Activated naive CD8-positive, alpha-beta T cell (primary cell): ENCODE data around the gene MYO5B.

Source experiments
- H3K27ac Mint-ChIP-seq: one replicate; pipeline ENCODE4 v1.8.0; 2021; ENCODE audit warnings: mixed read lengths
- H3K27me3 Mint-ChIP-seq: one replicate; pipeline ENCODE4 v1.8.0; 2021; ENCODE audit warnings: mixed read lengths
- H3K36me3 Mint-ChIP-seq: one replicate; pipeline ENCODE4 v1.8.0; 2021; ENCODE audit warnings: mixed read lengths
- H3K4me1 Mint-ChIP-seq: one replicate; pipeline ENCODE4 v1.8.0; 2021; ENCODE audit warnings: low read depth, mixed read lengths
- H3K4me3 Mint-ChIP-seq: one replicate; pipeline ENCODE4 v1.8.0; 2021; ENCODE audit warnings: mild to moderate bottlenecking, mixed read lengths
- H3K9me3 Mint-ChIP-seq: one replicate; pipeline ENCODE4 v1.8.0; 2021; ENCODE audit warnings: low read depth, mixed read lengths

MYO5B gene

GRCh38 chr18:50027996-50028395 lies 167.0 kb downstream of the MYO5B start:
- Mint-ChIP-seq H3K4me1 (no peaks in the 10 kb centered on the region), H3K27me3 (peaks cover 21% of the 10 kb centered on the region), H3K36me3 (no peaks in the 10 kb centered on the region), H3K9me3 (peaks cover 8% of the 10 kb centered on the region), H3K4me3 (no peak overlapping the region), H3K27ac (no peak overlapping the region)

GRCh38 chr18:50024466-50024865 lies 170.5 kb downstream of the MYO5B start:
- Mint-ChIP-seq H3K36me3 (no peaks in the 10 kb centered on the region), H3K4me3 (no peak overlapping the region), H3K4me1 (no peaks in the 10 kb centered on the region), H3K27ac (no peak overlapping the region), H3K9me3 (peaks cover 8% of the 10 kb centered on the region), H3K27me3 (peaks cover 25% of the 10 kb centered on the region)

DNA sequence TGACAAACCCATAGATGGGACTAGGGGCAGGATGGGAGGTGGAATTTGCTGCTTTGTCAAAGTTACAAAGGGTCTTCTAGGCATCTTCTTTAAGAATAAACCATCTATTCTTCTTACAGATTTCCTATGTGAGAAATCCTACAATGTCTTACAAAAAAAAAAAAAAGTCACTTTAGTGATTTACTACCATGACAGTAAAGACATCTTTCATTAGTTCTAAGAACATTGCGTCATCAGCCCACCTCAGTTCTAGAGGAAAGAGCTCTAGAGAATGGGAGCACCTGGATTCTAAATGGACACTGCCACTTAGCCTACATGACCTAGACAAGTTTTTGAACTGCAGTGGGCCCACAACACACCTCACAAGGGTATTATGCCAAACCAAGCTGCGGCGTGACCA lies 172.0 kb downstream of the MYO5B start:
- H3K27ac Mint-ChIP-seq, result no peak overlapping the region
- H3K4me1 Mint-ChIP-seq, result no peaks in the 10 kb centered on the region
- H3K9me3 Mint-ChIP-seq, result peaks cover 8% of the 10 kb centered on the region
- no peaks in the 10 kb centered on the region for H3K36me3 Mint-ChIP-seq
- H3K4me3 Mint-ChIP-seq, result no peak overlapping the region
- peaks cover 31% of the 10 kb centered on the region for H3K27me3 Mint-ChIP-seq

DNA sequence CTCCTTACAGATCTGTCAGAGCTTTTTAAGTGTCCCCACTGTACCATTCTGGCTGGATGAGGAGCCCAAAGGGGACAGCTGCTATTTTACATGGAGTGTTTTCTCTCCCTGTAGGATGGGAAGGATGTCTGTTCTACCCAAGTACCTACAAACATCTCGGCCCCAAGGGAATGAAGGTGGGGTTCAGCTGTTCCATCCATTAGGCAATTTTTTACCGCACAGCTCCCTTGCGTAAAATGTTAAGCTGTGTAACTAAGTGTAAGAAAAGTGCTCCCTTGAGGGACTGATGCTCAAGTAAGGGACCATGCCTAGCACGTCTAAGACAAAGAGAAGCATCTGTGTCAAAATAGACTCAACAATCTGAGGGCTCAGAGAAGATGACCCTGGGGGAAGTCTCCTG lies 180.3 kb downstream of the MYO5B start:
- peaks cover 6% of the 10 kb centered on the region for H3K27me3 Mint-ChIP-seq
- no peak overlapping the region for H3K27ac Mint-ChIP-seq
- no peaks in the 10 kb centered on the region for H3K4me1 Mint-ChIP-seq
- H3K9me3 Mint-ChIP-seq, result no peaks in the 10 kb centered on the region
- H3K4me3 Mint-ChIP-seq, result no peak overlapping the region
- no peaks in the 10 kb centered on the region for H3K36me3 Mint-ChIP-seq

DNA sequence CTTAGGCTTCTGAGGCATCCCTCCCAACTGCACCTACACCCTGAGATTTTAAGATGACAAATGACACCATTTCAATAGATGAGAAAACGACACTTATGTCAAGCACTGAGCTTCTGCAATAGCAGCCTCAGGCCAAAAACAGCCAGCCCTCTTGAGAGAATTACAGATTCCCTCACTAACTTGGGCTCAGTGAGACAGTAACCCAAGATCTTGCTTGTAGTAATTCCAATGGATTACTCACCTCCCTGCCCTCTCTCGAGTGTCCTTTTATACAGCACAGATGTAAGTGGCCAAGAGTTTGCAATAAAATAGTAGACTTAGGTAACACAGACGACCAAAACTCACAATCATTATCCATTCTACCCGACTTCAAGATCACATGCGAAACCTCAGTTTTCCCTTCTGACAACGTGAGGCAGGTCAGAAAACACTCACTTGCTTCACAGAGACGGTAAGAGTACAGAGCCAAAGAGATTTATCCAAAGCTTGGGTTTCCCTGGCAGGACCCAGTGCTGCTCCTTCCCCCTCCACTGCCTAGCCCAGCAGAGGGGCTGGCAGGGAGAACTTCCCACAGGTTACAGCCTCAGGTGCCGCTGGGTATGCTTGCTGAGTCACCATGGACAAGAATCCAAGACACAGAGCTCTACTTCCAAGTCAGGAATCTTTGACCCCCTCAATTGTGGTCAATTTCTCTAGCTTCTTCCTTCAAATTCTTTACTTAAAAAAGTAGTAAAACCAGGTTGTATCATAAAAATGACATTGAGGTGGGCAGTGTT lies 181.4 kb downstream of the MYO5B start:
- H3K4me1 Mint-ChIP-seq, result no peaks in the 10 kb centered on the region
- no peaks in the 10 kb centered on the region for H3K9me3 Mint-ChIP-seq
- H3K4me3 Mint-ChIP-seq, result no peak overlapping the region

GRCh38 chr18:50011813-50012435 lies 183.0 kb downstream of the MYO5B start:
- Mint-ChIP-seq H3K9me3 (no peaks in the 10 kb centered on the region), H3K27me3 (no peaks in the 10 kb centered on the region), H3K4me1 (no peaks in the 10 kb centered on the region), H3K27ac (no peak overlapping the region), H3K4me3 (no peak overlapping the region), H3K36me3 (no peaks in the 10 kb centered on the region)

More for the DNA sequence above, 181.4 kb downstream of the MYO5B start:
- Mint-ChIP-seq H3K36me3 (no peaks in the 10 kb centered on the region), H3K27ac (no peak overlapping the region), H3K27me3 (no peaks in the 10 kb centered on the region)

DNA sequence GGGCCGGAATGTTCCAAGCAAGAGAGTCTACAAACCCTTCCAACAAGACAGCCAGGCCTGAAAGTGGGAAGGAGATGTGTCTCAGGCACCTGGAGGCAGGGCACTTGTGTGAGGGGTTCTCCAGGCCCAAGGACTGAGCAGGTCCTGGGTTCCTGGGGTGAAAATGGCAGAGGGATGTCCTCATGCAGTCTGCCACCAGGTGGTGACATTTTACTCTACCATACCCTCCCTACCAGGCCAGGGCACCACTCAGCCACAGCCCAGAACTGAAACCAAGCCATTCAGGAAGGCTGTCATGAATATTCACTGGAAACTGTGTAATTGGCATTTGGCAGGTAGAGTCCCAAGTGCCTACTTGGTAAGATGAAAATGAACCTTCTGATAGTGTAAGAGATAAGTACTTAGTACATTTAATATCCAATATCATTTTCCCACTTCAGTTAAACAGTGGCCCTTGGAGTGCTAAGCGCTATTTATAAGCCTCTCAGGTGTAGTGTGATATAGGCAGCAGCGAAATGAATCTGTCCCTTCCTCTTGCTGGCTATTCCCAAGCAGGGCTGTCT lies 185.1 kb downstream of the MYO5B start:
- H3K27me3 Mint-ChIP-seq, result no peaks in the 10 kb centered on the region
- H3K36me3 Mint-ChIP-seq, result no peaks in the 10 kb centered on the region
- no peak overlapping the region for H3K4me3 Mint-ChIP-seq
- no peaks in the 10 kb centered on the region for H3K4me1 Mint-ChIP-seq
- H3K27ac Mint-ChIP-seq, result no peak overlapping the region
- no peaks in the 10 kb centered on the region for H3K9me3 Mint-ChIP-seq

- Mint-ChIP-seq H3K4me1 (no peaks in the 10 kb centered on the region), H3K27ac (no peak overlapping the region), H3K4me3 (no peak overlapping the region), H3K9me3 (no peaks in the 10 kb centered on the region), H3K27me3 (no peaks in the 10 kb centered on the region), H3K36me3 (no peaks in the 10 kb centered on the region)
These were observed 186.6 kb downstream of the MYO5B start for GRCh38 chr18:50008306-50008705.

DNA sequence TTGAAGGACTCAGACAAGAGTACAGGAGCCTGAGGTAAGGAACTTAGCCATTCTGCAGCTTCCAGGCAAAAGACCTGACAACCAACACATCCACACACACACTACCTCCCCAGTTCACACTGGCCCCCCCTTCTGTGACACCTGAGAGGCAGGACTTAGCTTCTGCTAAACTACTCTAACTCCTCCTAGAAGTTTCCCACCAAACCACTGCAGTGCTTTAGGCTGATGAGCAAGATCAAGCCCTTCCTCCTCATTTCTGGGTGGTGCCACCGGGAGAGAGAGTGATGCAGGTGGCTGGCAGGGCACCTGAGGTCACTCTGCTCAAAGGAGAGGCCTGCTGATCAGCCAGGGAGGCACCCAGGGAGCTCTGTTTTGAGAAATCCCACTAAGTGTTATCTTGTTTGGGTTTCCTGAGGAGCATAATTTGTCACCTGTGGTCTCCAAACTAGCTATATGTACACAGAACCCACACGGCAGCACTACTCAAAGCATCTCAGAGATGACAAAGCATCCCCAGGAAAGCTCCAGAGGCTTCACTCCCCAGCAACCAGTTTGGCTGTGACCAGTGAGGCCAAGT lies 188.4 kb downstream of the MYO5B start:
- Mint-ChIP-seq H3K27ac (no peak overlapping the region), H3K9me3 (no peaks in the 10 kb centered on the region), H3K27me3 (peaks cover 4% of the 10 kb centered on the region), H3K4me1 (no peaks in the 10 kb centered on the region), H3K36me3 (no peaks in the 10 kb centered on the region), H3K4me3 (no peak overlapping the region)

DNA sequence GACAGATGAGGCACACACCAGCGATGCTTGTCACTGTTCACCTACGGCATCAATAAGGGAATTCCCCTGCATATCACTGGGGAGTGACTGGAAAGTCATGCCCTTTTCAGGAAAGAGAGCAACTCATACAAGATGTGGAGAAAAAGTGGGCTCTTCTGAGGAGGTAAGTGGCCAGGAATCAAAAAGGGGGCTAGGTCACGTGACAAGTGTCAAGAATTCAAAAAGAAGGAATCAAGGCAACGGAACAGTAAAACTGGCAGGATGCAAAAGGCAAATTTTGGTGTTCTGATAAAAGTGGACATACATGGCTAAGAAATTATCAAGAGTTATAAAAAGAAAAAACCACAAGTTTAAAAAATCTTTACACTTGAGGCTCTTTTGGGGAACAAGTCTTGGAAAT lies 190.9 kb downstream of the MYO5B start:
- H3K36me3 Mint-ChIP-seq, result no peaks in the 10 kb centered on the region
- no peaks in the 10 kb centered on the region for H3K9me3 Mint-ChIP-seq
- peaks cover 4% of the 10 kb centered on the region for H3K27me3 Mint-ChIP-seq

GRCh38 chr18:50002781-50003180 lies 192.2 kb downstream of the MYO5B start:
- no peak overlapping the region for H3K27ac Mint-ChIP-seq

More for the DNA sequence above, 190.9 kb downstream of the MYO5B start:
- H3K4me1 Mint-ChIP-seq, result no peaks in the 10 kb centered on the region
- no peak overlapping the region for H3K27ac Mint-ChIP-seq
- no peak overlapping the region for H3K4me3 Mint-ChIP-seq

GRCh38 chr18:50000227-50000626 lies 194.7 kb downstream of the MYO5B start:
- peaks cover 4% of the 10 kb centered on the region for H3K27me3 Mint-ChIP-seq
- H3K4me1 Mint-ChIP-seq, result no peaks in the 10 kb centered on the region
- H3K9me3 Mint-ChIP-seq, result no peaks in the 10 kb centered on the region

More at GRCh38 chr18:50002781-50003180, 192.2 kb downstream of the MYO5B start:
- no peaks in the 10 kb centered on the region for H3K9me3 Mint-ChIP-seq
- H3K4me1 Mint-ChIP-seq, result no peaks in the 10 kb centered on the region
- H3K4me3 Mint-ChIP-seq, result no peak overlapping the region
- no peaks in the 10 kb centered on the region for H3K36me3 Mint-ChIP-seq
- H3K27me3 Mint-ChIP-seq, result peaks cover 4% of the 10 kb centered on the region

GRCh38 chr18:49999128-49999527 lies 195.8 kb downstream of the MYO5B start:
- no peaks in the 10 kb centered on the region for H3K9me3 Mint-ChIP-seq

More at GRCh38 chr18:50000227-50000626, 194.7 kb downstream of the MYO5B start:
- Mint-ChIP-seq H3K36me3 (no peaks in the 10 kb centered on the region), H3K27ac (no peak overlapping the region), H3K4me3 (no peak overlapping the region)

GRCh38 chr18:49997558-49997957 lies 197.4 kb downstream of the MYO5B start:
- H3K9me3 Mint-ChIP-seq, result no peaks in the 10 kb centered on the region
- peaks cover 4% of the 10 kb centered on the region for H3K27me3 Mint-ChIP-seq

More at GRCh38 chr18:49999128-49999527, 195.8 kb downstream of the MYO5B start:
- H3K27ac Mint-ChIP-seq, result no peak overlapping the region
- peaks cover 4% of the 10 kb centered on the region for H3K27me3 Mint-ChIP-seq
- no peaks in the 10 kb centered on the region for H3K4me1 Mint-ChIP-seq
- no peaks in the 10 kb centered on the region for H3K36me3 Mint-ChIP-seq
- no peak overlapping the region for H3K4me3 Mint-ChIP-seq

DNA sequence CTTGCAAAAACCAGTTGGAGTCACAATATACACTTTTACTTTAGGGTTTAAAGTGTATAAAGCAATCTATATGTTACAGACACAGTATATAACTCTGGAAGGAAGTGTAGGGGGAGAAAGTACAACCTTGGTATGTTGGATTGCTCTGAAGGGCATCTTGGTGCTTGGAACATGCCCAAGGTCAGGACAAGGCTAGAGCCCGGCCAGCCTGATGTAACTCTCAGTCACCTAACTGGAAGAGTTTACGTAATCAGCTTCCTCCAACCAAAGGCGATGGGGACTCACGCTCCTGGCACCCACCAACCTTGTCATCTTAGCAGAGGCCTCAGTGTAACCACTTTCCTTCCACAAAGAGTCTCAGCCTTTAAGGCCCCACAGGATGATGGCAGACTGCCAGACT lies 200.5 kb downstream of the MYO5B start:
- no peaks in the 10 kb centered on the region for H3K4me1 Mint-ChIP-seq
- no peaks in the 10 kb centered on the region for H3K36me3 Mint-ChIP-seq
- no peak overlapping the region for H3K4me3 Mint-ChIP-seq
- no peak overlapping the region for H3K27ac Mint-ChIP-seq
- H3K9me3 Mint-ChIP-seq, result no peaks in the 10 kb centered on the region
- H3K27me3 Mint-ChIP-seq, result no peaks in the 10 kb centered on the region

More at GRCh38 chr18:49997558-49997957, 197.4 kb downstream of the MYO5B start:
- no peak overlapping the region for H3K4me3 Mint-ChIP-seq
- no peaks in the 10 kb centered on the region for H3K4me1 Mint-ChIP-seq
- H3K27ac Mint-ChIP-seq, result no peak overlapping the region
- no peaks in the 10 kb centered on the region for H3K36me3 Mint-ChIP-seq
